GM13976 (cell line): ENCODE measurements around the gene ZFTA.

Experiments used
- DNase-seq: peaks from one replicate; pipeline ENCODE4 v3.0.0; 2012; ENCODE audit warnings: low spot score
- in situ Hi-C: fragments of 300-500 bp; cut with MboI; formaldehyde crosslinking; loops from one replicate; pipeline ENCODE4 v1.12.0; 2022; ENCODE audit warnings: low sequenced_read_pairs, mixed read lengths, inconsistent platforms; ENCODE audit not compliant: unreplicated experiment
- TF ChIP-seq, protein P1 (sequence below): IDR thresholded peaks from 2 replicates; pipeline ENCODE4 v1.5.1; 2012; ENCODE audit warnings: borderline replicate concordance, mild to moderate bottlenecking; ENCODE audit not compliant: insufficient read depth; ENCODE audit errors: extremely low read depth, missing control alignments, control extremely low read depth

Gene ZFTA

GRCh38 chr11:63768237-63769041 lies at the start of gene ZFTA:
TSS of gene ZFTA (minus strand) at chr11:63768775. CDS start at chr11:63768622, 153 bp downstream.
- in situ Hi-C loops, result no loop called here
- TF ChIP-seq, protein P1, sequence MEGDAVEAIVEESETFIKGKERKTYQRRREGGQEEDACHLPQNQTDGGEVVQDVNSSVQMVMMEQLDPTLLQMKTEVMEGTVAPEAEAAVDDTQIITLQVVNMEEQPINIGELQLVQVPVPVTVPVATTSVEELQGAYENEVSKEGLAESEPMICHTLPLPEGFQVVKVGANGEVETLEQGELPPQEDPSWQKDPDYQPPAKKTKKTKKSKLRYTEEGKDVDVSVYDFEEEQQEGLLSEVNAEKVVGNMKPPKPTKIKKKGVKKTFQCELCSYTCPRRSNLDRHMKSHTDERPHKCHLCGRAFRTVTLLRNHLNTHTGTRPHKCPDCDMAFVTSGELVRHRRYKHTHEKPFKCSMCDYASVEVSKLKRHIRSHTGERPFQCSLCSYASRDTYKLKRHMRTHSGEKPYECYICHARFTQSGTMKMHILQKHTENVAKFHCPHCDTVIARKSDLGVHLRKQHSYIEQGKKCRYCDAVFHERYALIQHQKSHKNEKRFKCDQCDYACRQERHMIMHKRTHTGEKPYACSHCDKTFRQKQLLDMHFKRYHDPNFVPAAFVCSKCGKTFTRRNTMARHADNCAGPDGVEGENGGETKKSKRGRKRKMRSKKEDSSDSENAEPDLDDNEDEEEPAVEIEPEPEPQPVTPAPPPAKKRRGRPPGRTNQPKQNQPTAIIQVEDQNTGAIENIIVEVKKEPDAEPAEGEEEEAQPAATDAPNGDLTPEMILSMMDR, result peak; percentile 86
- DNase-seq, result peak; percentile 90

DNA sequence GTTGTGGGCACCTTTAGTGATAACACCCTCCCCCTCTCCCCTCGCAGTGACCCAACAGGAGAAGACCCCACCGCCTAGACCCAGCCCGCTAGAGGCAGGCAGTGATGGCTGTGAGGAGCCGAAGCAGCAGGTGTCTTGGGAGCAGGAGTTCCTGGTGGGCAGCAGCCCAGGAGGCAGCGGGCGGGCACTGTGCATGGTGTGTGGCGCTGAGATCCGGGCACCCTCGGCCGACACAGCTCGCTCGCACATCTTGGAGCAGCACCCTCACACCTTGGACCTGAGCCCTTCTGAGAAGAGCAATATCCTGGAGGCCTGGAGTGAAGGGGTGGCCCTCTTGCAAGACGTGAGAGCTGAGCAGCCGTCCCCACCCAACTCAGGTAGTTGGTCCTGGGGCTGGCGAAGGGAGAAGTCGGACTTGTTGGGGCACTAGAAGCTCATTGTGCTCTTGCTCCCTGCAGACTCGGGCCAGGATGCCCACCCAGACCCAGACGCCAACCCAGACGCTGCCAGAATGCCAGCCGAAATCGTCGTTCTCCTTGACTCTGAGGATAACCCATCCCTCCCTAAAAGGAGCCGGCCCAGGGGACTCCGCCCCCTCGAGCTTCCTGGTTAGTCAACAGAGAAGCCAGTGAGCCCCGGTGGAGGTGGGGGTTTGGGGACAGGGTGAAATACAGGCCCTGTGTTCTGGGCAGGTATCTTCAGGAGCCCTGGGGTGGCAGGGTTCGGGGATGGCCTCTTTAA lies 49.4 kb upstream of the ZFTA start:
- peak; percentile 26 for DNase-seq
- TF ChIP-seq, protein P1, result no peak
- in situ Hi-C loops, result no loop called here

DNA sequence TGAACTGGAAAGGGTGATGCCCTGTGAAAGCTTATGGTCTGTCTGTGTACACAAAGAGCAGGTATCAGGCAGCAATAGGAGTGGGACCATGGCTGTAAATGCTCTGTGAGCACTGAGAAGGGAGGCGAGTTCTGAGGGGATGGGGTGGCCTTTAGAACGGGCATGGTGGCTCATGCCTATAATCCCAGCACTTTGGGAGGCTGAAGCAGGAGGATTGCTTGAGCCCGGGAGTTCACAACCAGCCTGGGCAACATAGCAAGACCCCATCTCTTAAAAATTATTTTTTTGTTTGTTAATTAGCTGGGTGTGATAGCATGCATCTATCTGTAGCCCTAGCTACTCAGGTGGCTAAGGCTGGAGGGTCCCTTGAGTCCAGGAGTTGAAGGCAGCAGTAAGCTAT lies 48.2 kb upstream of the ZFTA start:
- no peak for DNase-seq
- TF ChIP-seq, protein P1, result no peak
- in situ Hi-C loops, result no loop called here

DNA sequence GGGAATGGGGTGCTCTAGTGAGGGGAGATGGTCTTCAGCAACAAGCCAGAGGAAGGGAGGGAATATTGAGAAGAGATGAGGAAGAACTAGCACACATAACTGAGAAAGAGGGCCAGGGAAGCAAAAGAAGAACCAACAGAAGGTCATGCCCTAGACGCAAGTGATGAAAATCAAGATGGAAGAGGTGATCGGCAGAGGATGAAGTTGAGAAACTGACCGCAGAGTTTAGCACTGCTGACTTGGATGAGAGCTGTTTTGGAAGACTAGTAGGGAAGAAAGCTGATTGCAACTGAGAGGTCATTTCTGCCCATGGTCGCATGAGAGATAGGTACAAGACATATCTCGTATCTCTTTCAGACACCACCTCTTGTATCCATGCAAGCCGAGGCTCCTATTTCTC lies 47.6 kb upstream of the ZFTA start:
- in situ Hi-C loops, result no loop called here
- TF ChIP-seq, protein P1, result no peak
- no peak for DNase-seq

GRCh38 chr11:63814383-63814736 lies 45.8 kb upstream of the ZFTA start:
- no peak for DNase-seq
- TF ChIP-seq, protein P1, result no peak
- in situ Hi-C loops, result no loop called here

DNA sequence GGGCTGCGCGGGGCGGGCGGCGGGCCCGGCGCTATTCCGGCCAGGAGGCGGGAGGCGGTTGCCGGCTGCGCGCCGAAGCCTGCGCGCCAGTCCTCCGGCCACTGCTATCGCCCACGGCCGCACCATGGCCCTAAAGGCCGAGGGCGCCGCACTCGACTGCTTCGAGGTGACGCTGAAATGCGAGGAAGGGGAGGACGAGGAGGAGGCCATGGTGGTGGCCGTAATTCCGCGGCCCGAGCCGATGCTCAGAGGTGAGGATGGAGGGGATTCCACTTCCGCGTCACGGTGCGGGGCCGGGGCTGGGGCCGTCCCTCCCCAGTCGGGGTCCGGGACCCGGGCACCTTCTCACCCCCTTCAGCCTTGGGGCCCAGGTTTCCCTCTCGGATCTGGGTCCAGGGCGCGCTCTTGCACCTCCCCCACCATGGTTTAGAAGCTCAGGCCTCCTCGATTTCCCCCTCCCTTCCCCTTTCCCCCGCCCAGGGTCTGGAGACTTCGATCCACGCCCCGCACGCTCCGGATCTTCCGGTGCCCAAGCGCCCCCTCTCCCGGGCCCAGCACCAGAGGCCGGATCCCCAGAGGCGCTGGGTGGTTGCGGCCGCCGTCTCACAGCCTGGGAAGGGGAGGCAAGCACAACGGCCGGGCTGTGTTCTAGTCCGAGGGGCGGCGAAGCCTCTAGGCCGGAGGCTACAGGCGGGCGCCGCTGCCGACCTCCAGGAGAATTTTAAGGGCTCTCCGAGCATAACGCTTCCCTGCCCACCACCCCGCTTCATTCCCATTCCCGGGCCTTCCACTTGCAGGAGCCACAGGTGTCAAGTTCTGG lies 45.2 kb upstream of the ZFTA start:
- in situ Hi-C loops, result no loop called here
- DNase-seq, result peak; percentile 71
- TF ChIP-seq, protein P1, result no peak
